Stomach (tissue), 4 donors: ENCODE measurements around the gene SOX6.

Source experiments
- POLR2A ChIP-seq, 4 donors: fragments of 450-650 bp; IDR thresholded peaks; one replicate each; pipeline ENCODE4 v1.6.1; 2016; ENCODE audit warnings: antibody characterized with exemption in 4 of 4, control low read depth in 2 of 4, mild to moderate bottlenecking in 1 of 4, moderate library complexity in 1 of 4
- TF ChIP-seq, protein P1 (sequence below), 7 experiments: fragments of 450-650 bp in 4 of 7; fragments of 200-600 bp in 3 of 7; sonication (generic) in 3 of 7; IDR thresholded peaks; one replicate each; pipeline ENCODE4 v1.5.1; 2016 to 2019; ENCODE audit warnings: antibody characterized with exemption in 7 of 7, control low read depth in 2 of 7, mild to moderate bottlenecking in 1 of 7

DNA sequence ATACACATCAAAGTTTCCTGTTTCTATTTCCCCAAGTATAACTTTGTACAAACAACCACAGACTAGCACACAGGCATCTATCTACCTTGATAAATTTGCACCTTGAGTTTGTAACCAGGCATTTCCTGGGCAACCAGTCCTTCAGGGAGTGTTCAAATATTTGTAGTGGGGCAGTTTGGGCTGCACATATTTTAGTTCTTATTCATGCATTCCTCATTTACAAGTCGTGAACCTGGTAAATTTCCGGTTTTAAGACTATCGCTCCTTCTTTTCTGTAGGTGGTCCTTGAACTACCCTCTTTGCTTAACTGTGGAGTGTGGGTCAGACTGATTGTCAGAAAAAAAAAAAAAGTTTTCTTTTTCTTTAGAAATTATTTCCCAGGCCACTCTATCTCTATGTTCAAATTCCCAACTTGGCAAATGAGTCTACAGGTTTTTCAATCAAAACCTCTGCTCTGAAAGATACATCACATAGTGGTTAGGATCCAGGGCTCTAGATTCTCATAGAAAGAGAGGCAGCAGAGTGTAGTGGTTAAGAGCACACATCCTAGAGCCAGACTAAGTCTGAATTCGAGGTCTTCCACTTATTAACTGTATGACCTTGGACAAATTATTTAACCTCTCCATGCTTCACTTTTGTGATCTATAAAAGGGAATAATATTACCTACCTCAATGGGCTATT is 201.5 kb downstream of the SOX6 start:
- TF ChIP-seq POLR2A (IDR thresholded peaks at IDR 0.05): no peak
- TF ChIP-seq, protein P1, sequence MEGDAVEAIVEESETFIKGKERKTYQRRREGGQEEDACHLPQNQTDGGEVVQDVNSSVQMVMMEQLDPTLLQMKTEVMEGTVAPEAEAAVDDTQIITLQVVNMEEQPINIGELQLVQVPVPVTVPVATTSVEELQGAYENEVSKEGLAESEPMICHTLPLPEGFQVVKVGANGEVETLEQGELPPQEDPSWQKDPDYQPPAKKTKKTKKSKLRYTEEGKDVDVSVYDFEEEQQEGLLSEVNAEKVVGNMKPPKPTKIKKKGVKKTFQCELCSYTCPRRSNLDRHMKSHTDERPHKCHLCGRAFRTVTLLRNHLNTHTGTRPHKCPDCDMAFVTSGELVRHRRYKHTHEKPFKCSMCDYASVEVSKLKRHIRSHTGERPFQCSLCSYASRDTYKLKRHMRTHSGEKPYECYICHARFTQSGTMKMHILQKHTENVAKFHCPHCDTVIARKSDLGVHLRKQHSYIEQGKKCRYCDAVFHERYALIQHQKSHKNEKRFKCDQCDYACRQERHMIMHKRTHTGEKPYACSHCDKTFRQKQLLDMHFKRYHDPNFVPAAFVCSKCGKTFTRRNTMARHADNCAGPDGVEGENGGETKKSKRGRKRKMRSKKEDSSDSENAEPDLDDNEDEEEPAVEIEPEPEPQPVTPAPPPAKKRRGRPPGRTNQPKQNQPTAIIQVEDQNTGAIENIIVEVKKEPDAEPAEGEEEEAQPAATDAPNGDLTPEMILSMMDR (IDR thresholded peaks at IDR 0.05): no peak
